ENCODE measurements around the gene FLYWCH1.

Gene FLYWCH1

DNA sequence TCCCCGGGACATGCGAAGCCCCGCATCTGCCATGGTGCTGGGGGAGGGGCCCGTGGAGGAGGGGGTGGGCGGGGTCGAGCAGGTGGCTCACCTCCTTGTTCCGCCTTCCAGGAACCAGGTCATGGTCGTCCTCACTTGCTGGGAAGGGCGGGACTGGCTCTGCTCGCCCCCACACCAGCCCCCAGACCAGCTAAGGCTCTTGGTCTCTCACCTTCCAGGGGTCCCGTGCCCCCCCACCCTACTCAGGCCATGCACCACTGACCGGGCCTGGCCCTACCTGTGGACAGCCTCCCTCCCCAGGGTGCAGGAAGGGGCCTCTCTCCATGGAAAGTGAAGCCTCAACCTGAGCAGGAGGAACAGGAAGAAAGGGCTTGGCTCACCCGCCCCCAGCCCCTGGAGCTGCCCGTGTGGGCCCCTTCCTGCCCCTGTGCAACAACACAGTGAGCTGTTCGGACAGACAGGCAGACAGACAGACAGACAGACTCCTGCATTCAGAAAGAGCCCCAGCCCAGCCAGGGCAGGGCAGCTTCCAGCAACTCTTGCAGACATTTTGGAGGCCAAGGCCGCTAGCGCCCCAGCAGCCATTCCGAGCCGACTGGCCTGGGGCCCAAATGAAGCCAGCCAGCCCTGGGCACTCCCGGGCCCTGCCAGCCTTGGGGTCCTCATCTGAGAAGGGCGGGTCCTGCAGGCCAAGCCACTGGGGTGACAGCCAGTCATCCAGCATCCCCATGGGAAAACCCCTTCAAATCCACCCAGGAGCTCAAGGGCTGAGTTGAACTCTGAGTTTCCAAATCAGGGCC, 44.2 kb downstream of the FLYWCH1 start (continued):
- TF ChIP-seq BACH2 (CRISPR knock-in tag; IDR thresholded peaks at IDR 0.05; ENCODE audit: borderline replicate concordance) (no peak), ZFP30 (CRISPR knock-in tag; IDR thresholded peaks at IDR 0.05) (no peak), RARB (CRISPR knock-in tag; IDR thresholded peaks at IDR 0.05) (no peak)

DNA sequence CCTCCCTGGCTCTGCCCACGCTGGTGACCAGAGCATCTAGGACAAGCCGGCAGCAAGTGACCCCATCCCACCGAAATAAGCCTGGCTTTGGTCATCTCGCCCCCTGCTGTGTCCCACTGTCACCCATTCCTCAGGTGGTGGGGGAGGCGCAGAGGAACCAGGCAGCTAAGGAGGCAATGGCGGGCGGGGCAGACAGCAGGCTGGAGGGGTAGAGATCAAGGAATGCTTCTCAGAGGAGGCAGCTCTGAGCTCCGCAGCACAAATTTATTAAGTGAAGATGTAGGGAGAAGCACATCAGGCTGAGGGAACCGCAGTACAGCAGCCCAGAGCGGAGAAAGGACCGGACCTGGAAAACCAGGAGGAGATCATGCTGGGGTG, 44.8 kb downstream of the FLYWCH1 start:
- no peak for ATAC-seq
- TF ChIP-seq CSDC2 (CRISPR knock-in tag; IDR thresholded peaks at IDR 0.05) (no peak), TOX (CRISPR knock-in tag; IDR thresholded peaks at IDR 0.05; ENCODE audit: borderline replicate concordance) (no peak), RARB (CRISPR knock-in tag; IDR thresholded peaks at IDR 0.05) (no peak), BACH2 (CRISPR knock-in tag; IDR thresholded peaks at IDR 0.05; ENCODE audit: borderline replicate concordance) (no peak), ARNTL (CRISPR knock-in tag; IDR thresholded peaks at IDR 0.05; ENCODE audit: borderline replicate concordance, low read depth) (no peak)
- TF ChIP-seq, protein P1, sequence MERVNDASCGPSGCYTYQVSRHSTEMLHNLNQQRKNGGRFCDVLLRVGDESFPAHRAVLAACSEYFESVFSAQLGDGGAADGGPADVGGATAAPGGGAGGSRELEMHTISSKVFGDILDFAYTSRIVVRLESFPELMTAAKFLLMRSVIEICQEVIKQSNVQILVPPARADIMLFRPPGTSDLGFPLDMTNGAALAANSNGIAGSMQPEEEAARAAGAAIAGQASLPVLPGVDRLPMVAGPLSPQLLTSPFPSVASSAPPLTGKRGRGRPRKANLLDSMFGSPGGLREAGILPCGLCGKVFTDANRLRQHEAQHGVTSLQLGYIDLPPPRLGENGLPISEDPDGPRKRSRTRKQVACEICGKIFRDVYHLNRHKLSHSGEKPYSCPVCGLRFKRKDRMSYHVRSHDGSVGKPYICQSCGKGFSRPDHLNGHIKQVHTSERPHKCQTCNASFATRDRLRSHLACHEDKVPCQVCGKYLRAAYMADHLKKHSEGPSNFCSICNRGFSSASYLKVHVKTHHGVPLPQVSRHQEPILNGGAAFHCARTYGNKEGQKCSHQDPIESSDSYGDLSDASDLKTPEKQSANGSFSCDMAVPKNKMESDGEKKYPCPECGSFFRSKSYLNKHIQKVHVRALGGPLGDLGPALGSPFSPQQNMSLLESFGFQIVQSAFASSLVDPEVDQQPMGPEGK (CRISPR knock-in tag; IDR thresholded peaks at IDR 0.05; ENCODE audit: borderline replicate concordance): no peak

DNA sequence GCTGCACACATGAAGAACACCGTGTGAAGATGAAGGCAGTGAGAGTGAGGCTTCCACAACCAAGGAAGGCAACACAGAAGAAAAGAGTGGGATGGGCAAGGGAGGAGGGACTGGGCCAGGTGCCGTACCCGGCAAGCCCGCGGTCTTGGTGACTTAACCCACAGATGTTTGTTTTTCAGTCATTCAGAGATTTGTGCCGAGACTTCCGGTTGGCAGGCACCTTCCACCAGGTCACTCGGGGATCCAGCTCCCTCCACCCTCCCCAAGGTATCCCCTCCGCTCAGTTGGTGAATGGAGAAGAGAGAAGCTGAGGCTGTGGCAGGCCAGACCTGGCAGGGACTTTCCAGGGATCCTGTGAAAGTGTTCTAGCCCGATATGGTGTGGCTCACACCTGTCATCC, 47.5 kb downstream of the FLYWCH1 start:
- TF ChIP-seq BACH2 (CRISPR knock-in tag; IDR thresholded peaks at IDR 0.05; ENCODE audit: borderline replicate concordance): no peak
- TF ChIP-seq, protein P2, sequence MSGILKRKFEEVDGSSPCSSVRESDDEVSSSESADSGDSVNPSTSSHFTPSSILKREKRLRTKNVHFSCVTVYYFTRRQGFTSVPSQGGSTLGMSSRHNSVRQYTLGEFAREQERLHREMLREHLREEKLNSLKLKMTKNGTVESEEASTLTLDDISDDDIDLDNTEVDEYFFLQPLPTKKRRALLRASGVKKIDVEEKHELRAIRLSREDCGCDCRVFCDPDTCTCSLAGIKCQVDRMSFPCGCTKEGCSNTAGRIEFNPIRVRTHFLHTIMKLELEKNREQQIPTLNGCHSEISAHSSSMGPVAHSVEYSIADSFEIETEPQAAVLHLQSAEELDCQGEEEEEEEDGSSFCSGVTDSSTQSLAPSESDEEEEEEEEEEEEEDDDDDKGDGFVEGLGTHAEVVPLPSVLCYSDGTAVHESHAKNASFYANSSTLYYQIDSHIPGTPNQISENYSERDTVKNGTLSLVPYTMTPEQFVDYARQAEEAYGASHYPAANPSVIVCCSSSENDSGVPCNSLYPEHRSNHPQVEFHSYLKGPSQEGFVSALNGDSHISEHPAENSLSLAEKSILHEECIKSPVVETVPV (CRISPR knock-in tag; IDR thresholded peaks at IDR 0.05): no peak
- TF ChIP-seq, protein P3, sequence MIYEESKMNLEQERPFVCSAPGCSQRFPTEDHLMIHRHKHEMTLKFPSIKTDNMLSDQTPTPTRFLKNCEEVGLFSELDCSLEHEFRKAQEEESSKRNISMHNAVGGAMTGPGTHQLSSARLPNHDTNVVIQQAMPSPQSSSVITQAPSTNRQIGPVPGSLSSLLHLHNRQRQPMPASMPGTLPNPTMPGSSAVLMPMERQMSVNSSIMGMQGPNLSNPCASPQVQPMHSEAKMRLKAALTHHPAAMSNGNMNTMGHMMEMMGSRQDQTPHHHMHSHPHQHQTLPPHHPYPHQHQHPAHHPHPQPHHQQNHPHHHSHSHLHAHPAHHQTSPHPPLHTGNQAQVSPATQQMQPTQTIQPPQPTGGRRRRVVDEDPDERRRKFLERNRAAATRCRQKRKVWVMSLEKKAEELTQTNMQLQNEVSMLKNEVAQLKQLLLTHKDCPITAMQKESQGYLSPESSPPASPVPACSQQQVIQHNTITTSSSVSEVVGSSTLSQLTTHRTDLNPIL (CRISPR knock-in tag; IDR thresholded peaks at IDR 0.05; ENCODE audit: low read depth): no peak
- no peak for TF ChIP-seq TOX (CRISPR knock-in tag; IDR thresholded peaks at IDR 0.05; ENCODE audit: borderline replicate concordance)
- TF ChIP-seq, protein P4, sequence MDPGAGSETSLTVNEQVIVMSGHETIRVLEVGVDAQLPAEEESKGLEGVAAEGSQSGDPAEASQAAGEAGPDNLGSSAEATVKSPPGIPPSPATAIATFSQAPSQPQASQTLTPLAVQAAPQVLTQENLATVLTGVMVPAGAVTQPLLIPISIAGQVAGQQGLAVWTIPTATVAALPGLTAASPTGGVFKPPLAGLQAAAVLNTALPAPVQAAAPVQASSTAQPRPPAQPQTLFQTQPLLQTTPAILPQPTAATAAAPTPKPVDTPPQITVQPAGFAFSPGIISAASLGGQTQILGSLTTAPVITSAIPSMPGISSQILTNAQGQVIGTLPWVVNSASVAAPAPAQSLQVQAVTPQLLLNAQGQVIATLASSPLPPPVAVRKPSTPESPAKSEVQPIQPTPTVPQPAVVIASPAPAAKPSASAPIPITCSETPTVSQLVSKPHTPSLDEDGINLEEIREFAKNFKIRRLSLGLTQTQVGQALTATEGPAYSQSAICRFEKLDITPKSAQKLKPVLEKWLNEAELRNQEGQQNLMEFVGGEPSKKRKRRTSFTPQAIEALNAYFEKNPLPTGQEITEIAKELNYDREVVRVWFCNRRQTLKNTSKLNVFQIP (CRISPR knock-in tag; IDR thresholded peaks at IDR 0.05; ENCODE audit: borderline replicate concordance, low read depth): no peak
- no peak for TF ChIP-seq CSDC2 (CRISPR knock-in tag; IDR thresholded peaks at IDR 0.05)
- no peak for TF ChIP-seq ARNTL (CRISPR knock-in tag; IDR thresholded peaks at IDR 0.05; ENCODE audit: borderline replicate concordance, low read depth)
- TF ChIP-seq, protein P5, sequence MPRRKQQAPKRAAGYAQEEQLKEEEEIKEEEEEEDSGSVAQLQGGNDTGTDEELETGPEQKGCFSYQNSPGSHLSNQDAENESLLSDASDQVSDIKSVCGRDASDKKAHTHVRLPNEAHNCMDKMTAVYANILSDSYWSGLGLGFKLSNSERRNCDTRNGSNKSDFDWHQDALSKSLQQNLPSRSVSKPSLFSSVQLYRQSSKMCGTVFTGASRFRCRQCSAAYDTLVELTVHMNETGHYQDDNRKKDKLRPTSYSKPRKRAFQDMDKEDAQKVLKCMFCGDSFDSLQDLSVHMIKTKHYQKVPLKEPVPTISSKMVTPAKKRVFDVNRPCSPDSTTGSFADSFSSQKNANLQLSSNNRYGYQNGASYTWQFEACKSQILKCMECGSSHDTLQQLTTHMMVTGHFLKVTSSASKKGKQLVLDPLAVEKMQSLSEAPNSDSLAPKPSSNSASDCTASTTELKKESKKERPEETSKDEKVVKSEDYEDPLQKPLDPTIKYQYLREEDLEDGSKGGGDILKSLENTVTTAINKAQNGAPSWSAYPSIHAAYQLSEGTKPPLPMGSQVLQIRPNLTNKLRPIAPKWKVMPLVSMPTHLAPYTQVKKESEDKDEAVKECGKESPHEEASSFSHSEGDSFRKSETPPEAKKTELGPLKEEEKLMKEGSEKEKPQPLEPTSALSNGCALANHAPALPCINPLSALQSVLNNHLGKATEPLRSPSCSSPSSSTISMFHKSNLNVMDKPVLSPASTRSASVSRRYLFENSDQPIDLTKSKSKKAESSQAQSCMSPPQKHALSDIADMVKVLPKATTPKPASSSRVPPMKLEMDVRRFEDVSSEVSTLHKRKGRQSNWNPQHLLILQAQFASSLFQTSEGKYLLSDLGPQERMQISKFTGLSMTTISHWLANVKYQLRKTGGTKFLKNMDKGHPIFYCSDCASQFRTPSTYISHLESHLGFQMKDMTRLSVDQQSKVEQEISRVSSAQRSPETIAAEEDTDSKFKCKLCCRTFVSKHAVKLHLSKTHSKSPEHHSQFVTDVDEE (CRISPR knock-in tag; IDR thresholded peaks at IDR 0.05): no peak
- TF ChIP-seq ZC3H10 (CRISPR knock-in tag; IDR thresholded peaks at IDR 0.05): no peak
- no peak for ATAC-seq

DNA sequence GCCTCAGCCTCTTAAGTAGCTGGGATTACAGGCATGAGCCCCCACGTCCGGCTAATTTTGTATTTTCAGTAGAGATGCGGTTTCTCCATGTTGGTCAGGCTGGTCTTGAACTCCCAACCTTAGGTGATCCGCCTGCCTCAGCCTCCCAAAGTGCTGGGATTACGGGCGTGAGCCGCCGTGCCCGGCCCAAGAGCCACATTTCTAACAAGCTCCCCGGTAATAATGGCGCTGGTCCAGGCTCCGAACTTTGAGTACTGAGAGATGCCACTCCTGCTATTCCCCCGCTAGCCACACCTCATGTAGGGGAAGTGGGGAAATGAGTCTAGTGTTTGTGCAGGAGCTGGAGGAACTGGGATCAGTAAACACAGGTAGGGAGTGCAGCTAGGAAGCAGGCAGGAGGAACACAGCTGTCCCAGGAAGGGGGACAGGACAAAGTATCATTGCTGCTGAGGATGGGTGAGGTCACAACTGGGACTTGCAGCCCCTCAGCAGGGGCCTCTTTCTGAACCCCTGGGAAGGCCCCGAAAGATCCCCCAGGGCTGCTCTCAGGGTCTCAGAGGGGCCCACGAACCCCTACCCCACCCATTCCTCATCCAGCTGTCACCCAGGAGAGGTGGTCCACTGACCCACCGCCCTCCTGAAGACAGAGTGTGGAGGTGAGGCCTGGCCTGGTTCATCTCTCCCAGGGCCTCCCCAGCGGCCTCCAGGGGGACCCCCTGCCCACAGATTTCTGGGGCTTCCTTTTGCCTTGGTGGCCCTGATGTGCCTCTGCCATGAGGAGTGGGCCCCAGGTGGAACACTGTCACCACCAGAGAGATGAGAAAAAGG, 48.7 kb downstream of the FLYWCH1 start:
- ATAC-seq: no peak
- TF ChIP-seq ZFP30 (CRISPR knock-in tag; IDR thresholded peaks at IDR 0.05): no peak
- TF ChIP-seq, protein P2 (CRISPR knock-in tag; IDR thresholded peaks at IDR 0.05): no peak
